Measurements from ENCODE around the gene SDK1.
"Not testable (repeated sequence)": the region's sequence is repeated elsewhere in the genome, so short reads cannot be mapped to it uniquely, and the experiment has no call there.

SDK1 gene

DNA sequence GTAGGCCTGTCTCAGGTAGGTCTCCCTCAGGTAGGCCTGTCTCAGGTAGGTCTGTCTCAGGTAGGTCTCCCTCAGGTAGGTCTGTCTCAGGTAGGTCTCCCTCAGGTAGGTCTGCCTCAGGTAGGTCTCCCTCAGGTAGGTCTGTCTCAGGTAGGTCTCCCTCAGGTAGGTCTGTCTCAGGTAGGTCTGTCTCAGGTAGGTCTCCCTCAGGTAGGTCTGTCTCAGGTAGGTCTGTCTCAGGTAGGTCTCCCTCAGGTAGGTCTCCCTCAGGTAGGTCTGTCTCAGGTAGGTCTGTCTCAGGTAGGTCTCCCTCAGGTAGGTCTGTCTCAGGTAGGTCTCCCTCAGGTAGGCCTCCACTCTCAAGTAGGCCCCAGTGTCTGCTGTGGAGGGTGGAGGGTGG, 281.1 kb downstream of the SDK1 start:
- DNase-seq (ENCODE audit: low read depth in 2 of 2) = not testable (repeated sequence)

DNA sequence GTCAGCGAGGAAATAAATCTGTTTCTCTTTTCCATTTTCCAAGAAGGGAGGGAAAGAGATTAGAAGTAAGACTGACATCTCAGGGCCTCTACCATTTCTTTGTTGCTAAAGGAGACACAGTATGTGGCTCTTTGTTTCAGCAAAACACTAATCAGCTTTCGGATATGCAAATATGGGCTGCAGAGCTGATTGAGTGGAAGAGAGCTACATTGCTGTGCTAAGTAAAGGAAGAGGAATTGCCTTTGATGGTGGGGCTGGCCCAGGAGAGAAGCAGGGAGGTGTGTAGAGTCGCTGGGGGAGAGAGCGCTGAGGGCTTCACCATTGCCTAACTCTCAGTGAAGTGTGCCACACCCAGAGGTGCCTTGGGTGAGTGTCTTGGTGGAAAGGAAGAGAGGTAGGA, 284.8 kb downstream of the SDK1 start:
- no peak for DNase-seq (ENCODE audit: low read depth in 2 of 2)

DNA sequence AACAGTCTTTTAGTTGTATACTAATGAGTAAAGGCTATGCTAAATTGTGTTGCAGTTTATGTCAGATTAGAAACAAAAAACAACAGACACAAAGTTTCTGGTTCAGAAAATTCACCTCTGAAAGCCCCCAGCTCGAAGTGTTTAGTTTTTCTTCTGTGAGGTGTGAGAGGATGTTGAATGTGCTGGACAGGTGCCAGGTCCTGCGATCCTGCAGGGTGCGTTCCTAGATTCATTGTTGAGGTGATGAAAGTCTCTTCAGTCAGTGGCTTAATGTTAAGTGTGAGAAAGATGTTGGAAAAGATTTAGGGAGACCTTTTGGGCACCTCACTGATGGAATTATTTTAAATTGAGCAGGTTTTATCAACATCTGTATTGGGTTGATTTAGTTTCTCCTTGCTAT, 287.3 kb downstream of the SDK1 start:
- DNase-seq (ENCODE audit: low read depth in 2 of 2) = no peak

DNA sequence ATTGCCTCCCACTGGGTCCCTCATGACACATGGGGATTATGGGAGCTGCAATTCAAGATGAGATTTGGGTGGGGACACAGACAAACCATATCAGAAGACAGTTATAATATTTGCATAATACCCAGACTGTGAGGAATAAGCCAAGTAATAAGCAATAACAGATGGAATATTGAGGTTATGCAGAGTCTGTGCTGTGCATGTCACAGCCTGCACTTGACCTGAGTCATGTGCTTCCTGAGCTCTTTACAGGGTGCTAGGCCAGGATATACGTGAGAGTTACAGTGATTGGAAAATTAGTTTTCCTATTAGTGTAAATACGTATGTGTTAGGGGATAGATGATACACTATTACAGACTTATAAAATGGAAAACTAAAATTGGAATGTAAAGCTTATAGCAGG, 288.7 kb downstream of the SDK1 start:
- no peak for DNase-seq (ENCODE audit: low read depth in 2 of 2)

DNA sequence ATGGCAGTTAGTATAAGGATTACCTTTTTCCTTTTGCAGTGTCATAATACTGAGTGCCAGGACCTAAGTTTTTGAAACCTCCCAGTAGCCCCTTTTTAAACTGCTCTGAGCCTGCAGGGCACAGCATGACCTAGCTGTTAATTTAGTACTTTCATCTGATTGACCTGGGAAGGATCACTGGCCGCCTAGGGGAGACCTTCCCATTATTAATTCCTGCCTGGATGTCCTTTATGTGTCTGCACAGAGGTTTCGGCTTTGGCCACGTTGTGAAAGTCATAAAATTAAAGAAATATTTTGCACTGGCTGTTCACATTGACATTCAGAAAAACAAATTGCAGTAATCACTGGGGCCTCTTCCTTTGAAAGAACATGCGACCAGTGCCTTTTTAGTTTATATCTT, 290.2 kb downstream of the SDK1 start:
- DNase-seq (ENCODE audit: low read depth in 2 of 2) = no peak

DNA sequence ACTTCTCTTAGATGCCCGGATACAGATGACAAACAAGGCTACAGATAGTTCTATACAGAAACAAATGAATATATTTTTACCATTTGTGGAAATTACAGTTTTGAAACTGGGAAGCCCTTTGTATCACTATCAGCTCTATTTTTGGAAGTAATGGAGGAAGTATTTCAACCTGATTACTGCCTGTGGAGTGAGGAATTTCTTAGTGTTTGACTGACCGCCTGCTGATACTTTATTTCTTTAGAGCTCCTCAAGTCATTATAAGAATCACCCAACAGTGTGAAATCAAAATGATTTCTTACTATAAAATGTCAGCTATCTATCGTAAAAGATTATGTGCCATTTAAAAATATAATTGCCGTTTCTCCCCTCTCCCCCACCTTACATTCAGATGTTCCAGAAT, 290.9 kb downstream of the SDK1 start:
- DNase-seq (ENCODE audit: low read depth in 2 of 2) = no peak

DNA sequence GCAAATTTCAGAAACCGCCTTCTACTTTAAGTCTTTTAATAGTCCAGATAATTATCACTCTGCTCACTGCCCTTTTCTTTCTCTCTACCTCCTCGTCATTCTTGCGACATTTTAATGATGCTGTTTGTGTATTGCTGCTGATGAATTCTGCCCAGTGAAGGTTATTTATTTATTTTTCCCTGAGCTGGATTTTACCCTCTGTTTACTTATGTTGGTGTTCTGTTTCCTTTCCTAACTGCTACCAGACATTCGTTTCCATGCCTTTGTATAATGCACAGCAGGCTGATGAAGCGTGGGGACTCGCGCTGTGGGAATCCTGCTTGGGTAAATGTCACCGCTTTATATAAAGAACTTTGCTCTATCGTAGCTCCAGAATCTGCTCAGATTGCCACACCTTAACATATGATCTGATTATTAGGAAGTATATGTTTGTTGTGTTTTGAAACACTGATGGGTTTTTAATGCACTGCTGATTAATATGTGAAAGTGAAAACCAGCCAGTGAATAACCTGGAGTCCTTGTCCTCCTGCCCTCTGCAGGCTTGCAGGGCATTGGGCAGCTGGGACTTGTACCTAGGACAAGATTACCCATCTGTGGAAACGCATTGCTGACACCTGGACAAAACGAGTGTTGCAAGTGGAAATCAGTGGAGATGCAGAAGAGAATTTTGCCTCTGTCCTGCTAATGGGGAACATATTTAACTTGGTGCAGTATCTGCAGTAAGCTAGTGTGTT, 291.5 kb downstream of the SDK1 start:
- no peak for DNase-seq (ENCODE audit: low read depth in 2 of 2)

DNA sequence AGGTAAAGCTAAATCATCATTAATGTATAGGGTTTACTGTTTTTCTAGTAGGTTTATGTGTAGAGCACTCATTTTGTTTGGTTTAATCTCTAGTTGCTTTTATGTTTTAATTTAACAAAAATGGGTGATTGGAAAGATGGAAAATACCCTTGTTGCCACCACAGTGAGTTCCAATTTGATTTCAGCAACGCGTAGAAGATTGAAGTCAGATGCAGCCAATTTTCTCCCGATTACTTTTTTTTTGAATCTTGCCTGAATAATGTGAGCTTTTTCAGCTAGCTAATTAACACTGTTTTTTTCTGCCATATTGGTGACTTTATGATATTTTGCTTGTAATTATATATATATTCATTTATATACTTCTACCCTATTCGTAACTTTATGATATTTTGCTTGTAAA, 293.8 kb downstream of the SDK1 start:
- DNase-seq (ENCODE audit: low read depth in 2 of 2) = no peak

DNA sequence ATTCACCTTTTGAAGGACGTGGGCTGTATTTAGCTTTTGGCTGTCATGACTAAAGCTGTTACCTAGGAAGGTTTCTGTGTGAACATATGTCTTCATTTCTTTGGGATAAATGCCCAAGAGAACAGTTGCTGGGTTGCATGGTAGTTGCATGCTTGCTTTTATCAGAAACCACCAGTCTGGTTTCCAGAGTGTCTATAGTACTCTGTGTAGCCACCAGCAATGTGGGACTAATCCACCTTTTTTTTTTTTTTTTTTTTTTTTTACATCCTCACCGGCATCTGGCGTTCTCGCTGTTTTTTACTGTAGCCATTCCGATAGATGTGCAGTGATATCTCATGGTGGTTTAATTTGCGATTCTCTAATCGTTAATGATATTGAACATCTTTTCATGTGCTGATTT, 297.8 kb downstream of the SDK1 start:
- no peak for DNase-seq (ENCODE audit: low read depth in 2 of 2)

DNA sequence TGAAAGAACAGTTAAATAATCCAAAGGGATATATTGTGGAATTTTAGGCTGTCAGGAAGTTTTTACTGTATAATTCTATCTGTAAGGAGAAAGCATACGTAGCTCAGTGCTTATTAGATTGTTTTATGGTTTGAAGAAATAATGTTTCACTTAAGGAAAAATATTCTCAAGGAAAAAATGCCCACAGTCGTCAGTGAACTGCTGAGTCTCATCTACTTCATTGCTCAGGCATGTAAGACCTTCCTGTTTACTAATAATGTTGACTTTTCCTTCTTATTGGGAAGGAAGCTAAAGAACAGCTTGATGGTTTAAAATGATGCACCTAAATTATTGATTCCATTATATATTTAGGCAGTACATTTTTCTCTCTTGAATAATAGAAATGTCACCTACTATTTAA, 304.2 kb downstream of the SDK1 start:
- DNase-seq (ENCODE audit: low read depth in 2 of 2) = no peak

DNA sequence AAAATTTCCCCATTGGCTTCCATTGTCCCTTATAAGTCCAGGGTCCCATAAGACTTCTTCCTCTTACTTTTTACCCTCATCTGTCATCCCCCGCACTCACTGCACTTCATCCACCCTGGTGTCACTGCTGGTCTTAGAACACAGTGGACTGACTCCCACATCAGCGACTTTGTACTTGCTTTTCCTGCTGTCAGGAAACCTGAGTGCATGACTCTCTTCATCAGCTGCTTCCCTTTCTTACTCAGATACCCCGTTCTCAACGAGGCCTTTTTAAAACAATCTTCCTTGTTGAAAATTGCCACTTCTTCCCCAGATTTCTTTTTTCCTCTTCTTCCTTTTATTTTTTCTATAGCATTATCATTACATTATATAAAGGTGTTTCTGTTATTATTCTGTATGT, 305.4 kb downstream of the SDK1 start:
- no peak for DNase-seq (ENCODE audit: low read depth in 2 of 2)

DNA sequence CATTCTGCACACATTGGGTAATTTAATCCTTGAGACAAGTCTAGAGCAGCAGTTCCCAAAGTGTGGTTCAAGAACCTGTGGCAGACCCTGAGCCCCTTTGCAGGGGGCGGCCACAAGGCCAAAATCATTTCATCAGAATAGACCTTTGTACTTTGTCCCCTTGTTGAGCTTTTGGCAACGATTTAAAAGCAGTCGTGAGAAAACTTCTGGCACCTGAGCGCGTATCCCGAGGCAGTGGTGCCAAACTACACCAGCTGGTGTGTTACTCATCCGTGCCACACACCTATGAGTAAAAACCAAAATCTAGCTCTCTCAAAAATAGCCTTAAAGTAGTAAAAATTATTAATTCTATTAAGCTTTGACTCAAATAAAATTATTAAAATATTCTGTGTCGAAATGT, 306.8 kb downstream of the SDK1 start:
- DNase-seq (ENCODE audit: low read depth in 2 of 2) = no peak

DNA sequence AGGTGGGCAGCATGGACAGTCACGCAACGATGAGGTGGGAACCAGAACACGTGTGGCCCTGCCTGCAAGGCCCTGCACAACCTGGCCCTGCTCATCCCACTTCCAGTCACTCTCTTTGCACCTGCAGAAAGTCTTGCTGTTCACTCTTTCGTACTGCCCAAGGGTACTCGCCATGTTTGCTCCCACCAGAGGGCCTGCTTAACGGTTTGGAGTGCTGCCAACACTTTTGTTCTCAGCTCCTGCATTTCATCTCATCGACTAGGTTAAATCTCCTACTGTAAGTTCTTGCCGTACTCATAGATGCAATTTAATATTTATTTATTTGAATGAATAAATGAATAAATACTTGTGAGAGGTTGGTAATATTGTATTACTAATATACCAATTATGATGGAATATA, 315.3 kb downstream of the SDK1 start:
- no peak for DNase-seq (ENCODE audit: low read depth in 2 of 2)

DNA sequence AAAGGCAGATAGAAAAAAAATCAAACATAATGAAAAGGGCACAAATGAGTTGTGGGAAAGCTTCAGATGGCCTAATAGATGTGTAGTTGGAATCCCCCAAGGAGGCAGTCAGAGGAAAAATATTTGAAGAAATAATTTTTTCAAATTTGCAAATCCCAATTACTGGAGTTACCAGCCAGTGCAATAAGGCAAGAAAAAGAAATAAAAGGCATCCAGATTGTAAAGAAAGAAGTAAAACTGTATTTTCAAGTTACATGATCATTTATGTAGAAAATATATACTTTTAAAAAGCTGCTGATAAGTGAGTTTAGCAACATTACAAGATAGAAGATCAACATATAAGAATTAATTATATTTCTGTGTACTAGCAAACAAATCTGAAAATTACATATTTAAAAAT, 329.0 kb downstream of the SDK1 start:
- DNase-seq (ENCODE audit: low read depth in 2 of 2) = no peak

DNA sequence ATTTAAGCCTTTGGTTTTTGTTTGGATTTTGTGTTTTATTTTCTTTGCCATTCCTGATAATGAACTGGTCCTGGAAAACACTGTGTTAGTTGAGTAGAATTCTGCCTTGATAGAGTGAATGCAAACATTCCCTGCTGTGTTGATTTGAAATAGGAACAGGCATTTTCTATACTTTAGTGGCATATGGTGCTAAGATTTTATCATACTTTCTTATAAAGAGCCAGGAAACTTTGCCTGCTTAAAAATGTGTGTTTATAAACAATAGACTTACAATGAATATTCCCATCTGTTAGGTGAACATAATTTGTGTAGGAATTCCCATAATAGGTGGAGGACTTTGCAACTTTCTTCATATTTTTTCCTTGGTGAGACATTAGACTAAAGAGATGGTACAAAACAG, 333.3 kb downstream of the SDK1 start:
- no peak for DNase-seq (ENCODE audit: low read depth in 2 of 2)

DNA sequence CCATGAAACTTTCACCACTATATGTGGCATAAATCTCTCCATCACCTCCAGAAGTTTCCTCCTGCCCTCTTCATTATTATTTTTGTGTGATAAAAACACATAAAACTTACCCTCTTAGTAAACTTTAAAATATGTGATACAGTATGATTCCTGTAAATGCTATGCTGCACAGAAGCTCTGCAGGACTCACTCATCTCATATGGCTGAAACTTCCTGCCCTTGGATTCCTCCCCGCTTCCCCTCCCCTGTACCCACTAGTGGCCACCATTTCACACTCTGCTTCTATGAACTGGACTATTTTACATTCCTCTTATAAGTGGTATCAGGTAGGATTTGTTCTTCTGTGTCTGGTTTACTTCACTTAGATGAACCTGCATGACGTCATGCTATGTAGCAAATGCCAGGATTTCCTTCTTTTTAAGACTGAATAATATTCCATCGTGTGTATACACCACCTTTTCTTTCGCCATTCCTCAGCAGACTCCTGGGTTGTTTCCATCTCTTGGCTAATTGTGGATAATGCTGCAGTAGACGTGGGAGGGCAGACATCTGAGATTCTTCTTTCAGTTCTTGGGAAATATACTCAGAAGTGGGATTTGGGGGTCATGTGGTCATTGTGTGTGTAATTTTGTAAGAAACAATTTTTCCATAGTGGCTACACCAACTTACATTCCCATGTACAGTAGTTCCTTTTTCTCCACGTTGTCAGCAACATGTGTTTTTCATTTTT, 335.2 kb downstream of the SDK1 start:
- DNase-seq (ENCODE audit: low read depth in 2 of 2) = no peak

DNA sequence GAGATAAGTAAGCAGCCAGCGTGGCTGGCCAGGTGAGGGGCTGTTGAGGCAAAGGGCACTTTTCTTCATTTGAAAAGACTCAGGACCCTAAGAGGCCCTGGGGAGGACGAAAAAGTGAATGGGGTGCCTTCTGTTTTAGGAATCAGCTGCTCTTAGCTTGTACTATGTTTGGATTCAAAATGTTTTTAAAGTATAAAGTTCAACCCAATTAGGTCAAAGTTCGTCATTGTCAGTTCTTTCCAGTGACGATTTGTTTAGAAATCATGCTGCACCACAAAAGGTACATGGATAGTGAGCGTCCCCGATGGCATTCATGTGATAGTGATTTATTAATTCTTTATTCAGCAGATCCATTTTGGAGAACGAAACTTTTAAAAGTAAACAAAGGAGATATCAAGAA, 338.2 kb downstream of the SDK1 start:
- DNase-seq (ENCODE audit: low read depth in 2 of 2) = no peak

DNA sequence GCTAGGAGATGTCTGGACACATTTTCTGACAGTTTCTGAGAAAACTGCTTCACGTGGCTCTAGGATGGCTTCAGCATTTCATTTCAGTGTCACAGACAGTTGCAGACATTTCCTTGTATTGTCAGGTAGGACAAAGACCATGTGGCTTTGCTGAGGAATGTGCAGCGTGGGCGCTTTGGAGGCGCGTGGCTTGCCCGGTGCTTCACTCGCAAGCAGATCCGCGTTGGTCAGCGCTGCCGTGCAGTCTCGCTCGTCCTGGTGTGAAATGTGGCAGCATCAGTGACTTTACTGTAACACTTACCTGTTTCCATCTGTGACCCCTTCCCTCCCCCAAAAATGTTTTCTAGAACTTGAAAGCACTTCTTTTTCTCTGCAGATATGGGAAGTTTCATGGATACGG, 340.5 kb downstream of the SDK1 start:
- DNase-seq (ENCODE audit: low read depth in 2 of 2) = no peak

DNA sequence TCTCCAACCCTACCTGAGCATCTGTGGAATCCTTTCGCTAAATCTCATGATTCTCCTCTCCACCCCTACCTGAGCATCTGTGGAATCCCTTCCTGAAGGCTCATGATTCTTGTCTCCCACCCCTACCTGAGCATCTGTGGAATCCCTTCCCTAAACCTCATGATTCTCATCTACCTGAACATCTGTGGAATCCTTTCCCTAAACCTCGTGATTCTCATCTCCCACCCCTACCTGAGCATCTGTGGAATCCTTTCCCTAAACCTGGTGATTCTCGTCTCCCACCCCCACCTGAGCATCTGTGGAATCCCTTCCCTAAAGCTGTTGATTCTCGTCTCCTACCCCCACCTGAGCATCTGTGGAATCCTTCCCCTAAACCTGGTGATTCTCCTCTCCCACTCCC, 342.0 kb downstream of the SDK1 start:
- no peak for DNase-seq (ENCODE audit: low read depth in 2 of 2)

DNA sequence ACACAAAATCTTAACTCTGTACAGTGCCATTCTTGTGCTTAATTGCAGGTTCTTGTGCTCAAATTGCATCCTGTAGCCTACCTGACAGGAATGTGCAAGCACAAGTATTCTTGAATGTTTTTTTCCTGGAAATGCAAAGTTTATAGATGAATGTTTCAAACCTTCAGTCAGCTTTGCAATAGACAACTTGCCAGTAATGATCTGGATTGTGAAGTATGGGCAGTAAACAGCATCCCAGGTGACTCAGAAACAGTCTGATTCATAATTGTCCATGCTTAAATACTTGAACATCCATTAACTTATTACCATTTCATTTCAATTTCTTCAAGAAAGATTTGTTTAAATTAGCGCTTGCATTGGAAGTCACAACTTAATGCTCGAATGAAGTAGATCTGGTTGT, 347.2 kb downstream of the SDK1 start:
- DNase-seq (ENCODE audit: low read depth in 2 of 2) = no peak

DNA sequence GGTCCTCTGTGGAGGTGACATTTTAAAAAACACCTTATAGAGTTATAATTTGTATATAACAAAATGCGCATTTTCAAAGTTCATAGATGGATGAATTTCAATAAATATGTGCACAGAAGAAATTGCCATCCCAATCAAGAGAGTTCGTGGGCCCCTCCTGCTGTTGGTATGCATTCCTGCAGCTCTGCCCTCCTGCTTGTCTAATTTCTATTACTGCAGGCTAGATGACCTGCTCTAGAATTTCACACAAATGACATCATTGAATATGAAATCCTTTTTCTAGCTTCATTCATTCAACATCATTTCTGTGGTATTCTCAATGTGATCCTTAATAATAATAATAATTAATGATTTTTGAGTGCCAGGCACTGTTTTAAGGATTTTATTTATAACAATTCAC, 348.2 kb downstream of the SDK1 start:
- no peak for DNase-seq (ENCODE audit: low read depth in 2 of 2)

DNA sequence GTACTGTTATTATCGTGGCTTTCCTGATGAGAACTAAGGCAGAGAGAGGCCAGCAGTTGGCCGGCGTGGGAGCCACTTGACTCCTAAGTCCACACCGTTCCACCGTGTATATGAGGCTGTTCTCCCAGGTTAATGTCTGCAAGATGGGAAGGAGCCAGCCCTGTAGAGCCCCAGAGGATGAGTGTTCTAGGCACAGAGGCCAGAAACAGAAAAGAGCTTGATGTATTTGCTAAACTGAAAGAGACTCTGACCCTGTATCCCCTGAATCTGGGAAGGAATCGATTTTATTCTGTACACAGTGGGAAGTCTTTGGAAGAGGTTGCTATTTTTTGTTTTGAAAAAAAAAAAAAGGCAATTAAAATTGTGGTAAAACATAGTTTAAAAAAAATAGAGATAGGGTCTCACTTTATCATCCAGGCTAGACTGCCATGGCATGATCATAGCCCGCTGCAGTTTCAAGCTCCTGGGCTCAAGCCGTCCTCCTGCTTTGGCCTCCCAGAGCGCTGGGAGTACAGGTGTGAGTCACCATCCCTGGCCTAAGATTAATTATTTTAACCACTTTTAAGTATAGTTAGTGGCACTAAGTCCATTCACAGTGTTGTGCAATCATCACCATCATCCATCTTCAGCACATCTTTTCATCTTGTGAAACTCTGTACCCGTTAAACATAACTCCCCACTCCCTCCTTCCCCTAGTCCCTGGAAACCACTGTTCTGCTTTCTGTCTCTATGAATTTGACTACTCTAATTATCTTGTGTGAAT, 348.8 kb downstream of the SDK1 start:
- no peak for DNase-seq (ENCODE audit: low read depth in 2 of 2)

DNA sequence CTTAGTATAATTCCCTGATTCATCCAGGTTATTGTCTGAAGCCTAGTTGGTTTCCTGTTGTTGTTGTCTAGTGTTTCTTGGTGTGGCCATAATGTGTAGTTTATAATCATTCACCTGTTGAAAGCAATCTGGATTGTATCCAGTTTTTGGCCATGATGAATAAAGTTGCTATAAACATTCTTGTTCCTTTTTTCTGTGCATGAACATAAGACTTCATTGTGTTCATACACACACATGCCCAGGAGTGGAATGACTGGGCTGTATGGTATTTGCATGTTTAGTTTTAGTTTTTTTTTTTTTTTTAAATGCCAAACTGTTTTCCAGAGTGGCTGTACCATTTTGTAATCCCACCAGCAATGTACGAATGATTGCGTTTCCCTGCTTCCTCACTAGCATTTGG, 349.8 kb downstream of the SDK1 start:
- no peak for DNase-seq (ENCODE audit: low read depth in 2 of 2)

All from stimulated activated CD4-positive, alpha-beta T cell treated with anti-CD3 and anti-CD28 coated beads, Interleukin-12 subunit alpha, Interleukin-12 subunit beta, amount 100 ng/mL, for 24 hours (primary cell).